Measurements from ENCODE around the gene MRPL53.

The MRPL53 gene

DNA sequence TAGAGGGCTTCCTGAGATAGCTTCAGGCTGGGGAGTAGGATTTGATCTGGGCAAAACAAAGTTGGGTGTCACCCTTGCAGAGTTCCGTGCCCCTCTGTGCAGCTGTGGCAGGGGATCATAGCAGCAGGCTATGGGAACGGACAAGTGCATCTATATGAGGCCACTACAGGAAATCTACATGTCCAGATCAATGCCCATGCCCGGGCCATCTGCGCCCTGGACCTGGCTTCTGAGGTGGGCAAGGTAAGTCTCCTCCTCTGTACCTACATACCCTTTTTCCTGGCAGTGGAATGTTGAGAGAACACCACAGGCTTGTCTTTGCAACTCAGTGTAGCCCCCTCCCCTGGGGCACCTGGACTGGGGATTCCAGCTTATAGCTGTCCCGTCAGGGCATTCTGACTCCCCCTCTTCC is 47.5 kb downstream of the MRPL53 start:
- no peak for DNase-seq

DNA sequence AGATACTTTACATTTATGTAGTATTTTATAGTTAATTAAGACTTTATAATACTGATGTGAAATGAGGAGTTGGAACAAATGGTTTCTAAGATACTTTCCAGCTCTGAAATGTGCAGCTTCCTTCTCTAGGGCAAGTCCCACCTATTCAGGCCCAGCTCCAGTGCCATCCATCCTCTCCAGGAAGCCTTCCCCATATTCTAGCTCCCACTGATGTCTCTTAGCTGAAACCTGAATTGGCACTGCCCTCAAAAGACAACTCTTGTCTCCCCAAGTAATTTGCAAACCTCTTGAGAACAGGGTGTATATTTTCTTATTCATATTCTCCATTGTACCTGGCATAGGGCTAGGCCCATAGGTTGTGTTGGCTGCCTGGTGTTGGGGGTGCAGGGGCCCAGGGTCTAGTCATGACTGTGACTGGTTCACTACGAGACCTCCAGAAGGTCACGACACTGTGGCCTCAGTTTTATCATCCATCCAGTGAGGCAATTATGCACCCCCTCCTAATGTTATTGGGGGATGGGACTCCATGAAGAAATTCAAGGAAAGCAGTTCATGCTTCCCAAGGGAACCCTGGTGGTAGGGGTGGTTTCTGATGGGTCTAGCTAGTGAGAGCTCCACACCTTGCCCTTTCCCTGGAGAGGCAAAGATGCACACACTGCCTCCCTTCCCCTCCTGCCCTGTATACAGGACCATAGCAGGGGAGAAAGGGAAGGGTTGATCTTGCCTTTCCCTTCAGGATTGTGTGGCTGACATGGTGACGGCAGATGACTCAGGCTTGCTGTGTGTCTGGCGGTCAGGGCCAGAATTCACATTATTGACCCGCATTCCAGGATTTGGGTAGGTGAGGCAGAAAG is 48.1 kb downstream of the MRPL53 start:
- no peak for DNase-seq

- no peak for DNase-seq
Observed at GRCh38 chr2:74423231-74424095, 49.0 kb downstream of the MRPL53 start.
